ENCODE measurements around the gene NSG1.
"Not testable (repeated sequence)": the region's sequence is repeated elsewhere in the genome, so short reads cannot be mapped to it uniquely, and the experiment has no call there.

The NSG1 gene

GRCh38 chr4:4437798-4438470, 51.0 kb downstream of the NSG1 start:
- no peak for DNase-seq

GRCh38 chr4:4438891-4439290, 52.0 kb downstream of the NSG1 start:
- DNase-seq, result no peak

DNA sequence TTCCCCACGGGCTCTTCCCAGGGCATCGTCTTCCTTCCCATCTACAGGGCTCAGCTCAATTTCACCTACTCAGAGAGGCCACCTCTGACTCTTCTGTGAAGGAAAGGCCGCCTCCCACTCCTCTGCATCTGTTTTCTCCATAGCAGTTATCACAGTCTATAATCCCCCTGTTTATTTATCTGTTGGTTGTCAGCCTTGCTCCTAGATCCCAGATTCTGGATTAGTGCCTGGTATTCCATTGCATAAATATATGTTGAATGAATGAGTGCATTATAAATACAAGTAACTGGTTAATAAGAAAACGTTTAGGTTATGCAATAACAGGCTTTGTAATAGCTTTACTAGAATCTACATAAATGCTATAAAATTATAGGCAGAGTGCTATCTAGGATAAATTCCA, 52.9 kb downstream of the NSG1 start:
- no peak for DNase-seq

DNA sequence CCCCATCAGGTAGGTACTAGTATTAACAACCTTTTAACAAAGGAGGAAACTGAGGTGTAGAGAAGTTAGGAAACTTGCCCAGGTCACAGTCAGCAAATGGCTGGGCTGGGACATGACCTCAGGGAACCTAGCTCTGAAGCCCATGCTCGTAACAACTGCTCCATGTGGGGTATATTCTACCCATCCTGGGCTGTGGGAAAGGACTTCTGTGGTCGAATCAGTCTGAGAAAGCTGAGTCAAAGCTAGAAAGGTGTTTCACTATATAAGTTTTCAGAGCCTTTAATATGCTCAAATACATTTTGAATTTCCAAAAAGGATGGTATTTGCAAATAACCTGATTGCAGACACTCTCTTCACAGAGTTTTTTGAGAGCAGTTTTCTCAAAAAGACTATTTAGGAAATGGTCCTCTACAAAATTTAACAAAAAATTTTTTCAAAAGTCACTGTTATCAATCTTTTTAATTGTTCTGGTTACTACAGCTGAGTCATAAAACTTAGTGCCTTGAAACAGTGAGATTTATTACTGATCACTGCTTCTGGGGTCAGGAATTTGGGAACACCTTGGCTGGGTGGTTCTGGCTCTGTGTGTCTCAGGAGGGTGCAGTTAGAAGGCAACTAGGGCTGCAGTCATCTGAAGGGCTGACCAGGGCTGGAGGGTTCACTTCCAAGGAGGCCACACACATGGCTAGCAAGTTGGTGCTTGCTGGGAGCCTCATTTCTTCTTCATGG, 53.6 kb downstream of the NSG1 start:
- DNase-seq, result no peak

DNA sequence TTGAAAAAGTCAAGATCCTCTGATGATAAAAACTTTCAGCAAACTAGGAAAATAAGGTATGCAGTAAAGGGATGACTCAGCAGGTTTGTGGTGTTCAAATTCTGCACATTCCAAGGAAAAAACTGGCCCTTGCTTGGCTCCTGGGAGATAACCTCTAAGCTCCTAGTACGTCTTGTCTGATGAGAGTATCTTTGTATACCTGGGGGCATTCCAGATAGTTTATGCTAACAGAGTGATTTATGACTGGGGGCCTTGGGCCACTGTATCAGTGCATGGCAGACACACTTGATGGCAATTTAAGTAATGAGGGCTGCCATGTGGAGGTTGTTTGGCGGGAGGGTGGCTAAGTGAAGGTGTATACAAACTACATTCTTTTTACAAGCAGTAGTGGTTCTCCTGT, 56.9 kb downstream of the NSG1 start:
- no peak for DNase-seq

GRCh38 chr4:4446434-4446833, 59.5 kb downstream of the NSG1 start:
- DNase-seq, result no peak

- DNase-seq, result no peak
Observed at GRCh38 chr4:4455210-4455865, 68.4 kb downstream of the NSG1 start.

- no peak for DNase-seq
Observed at GRCh38 chr4:4456351-4456750, 69.4 kb downstream of the NSG1 start.

DNA sequence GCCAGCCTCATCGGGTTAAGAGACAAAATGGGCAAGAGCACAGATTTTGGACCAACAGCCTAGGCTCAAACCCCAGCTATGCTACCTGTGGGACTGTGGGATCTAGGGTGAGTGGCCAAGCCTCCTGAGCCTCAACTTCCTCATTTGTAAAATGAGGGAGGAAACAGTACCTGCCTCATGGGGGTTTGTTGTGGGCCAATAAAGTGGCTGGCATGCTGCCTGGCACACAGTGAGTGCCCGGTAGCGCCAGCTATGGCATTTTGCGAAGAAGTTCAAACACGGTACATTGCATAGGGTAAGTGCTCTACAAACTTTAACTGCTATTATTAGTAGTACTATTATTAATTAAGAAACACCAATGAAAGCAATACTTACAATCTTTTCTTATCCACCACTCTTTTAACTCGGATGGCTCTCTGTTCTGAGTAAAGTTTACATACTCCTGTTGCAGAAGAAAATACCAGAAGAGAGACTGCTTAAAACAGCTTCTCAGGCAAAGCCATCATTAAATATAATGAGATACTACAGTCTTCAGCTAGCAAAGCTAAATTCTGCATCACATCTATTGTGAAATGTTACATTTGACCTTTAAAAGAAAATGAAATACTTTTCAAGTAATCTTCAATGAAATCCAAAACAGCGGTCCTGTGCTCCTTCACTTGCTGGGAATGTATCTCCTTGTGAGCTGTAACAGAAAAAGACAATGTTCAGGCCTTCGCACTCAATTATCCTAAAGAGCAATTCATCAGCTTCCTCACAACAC, 70.1 kb downstream of the NSG1 start:
- DNase-seq, result no peak

GRCh38 chr4:4457803-4458553, 71.1 kb downstream of the NSG1 start:
- no peak for DNase-seq

DNA sequence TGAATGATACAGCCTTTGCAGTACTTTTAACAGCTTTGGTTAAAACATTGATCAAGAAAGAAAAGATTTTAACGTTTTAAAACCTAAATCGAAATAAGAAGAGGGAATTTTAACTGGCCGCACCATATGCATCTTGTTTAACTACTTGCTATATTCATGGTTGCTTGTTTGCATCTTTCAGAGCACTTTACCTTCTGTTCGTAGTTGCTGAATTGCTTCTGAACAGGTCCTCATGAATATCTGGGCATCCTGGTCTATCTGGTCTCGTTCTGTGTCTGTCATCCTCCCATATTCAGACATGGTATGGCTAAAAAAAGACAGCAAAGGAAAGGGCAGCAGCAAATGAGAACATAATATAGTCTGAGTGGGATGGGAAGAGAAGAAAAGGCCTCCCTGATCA, 72.3 kb downstream of the NSG1 start:
- DNase-seq, result no peak

DNA sequence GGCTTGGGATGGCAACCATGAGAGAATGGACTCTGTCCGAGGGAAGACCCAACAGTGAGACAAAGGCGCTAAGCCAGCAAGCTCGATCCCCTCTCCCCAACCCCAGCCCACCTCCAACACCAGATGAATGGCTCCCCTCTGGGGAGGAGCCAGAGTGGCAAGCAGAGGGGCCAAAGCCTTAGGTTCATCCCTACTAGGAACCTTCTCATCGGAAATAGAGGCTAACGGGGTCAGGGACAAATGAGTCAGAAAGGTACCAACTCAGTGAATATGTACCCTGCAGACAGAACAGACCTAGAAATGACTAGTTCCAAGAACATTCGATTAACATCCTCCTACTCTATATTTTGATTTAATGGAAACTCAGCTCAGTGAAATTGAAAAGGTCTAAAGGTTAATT, 73.9 kb downstream of the NSG1 start:
- no peak for DNase-seq

- DNase-seq, result no peak
Observed at GRCh38 chr4:4461178-4461577, 74.3 kb downstream of the NSG1 start.

DNA sequence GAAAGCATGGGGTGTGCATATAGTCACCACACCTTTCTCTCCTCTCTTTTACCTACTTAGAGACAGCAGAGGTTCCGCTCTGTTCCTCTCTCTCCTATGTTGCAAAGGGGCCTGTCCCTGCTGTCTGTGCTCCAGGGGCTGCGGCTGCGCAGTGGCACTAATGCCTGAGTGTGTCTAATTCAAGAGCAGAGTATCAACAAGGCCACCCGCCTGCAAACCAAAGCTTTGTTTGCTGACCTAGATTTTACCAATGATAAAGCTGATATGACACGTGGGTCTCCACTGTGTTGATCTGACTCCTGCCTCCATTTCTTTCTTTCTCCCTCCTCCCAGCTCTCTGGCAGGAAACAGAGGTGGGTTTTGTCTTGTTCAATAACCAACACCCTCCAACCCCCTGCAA, 74.9 kb downstream of the NSG1 start:
- peak; percentile 30 for DNase-seq

GRCh38 chr4:4462970-4463369, 76.1 kb downstream of the NSG1 start:
- no peak for DNase-seq

- not testable (repeated sequence) for DNase-seq
Observed at GRCh38 chr4:4465238-4465637, 78.3 kb downstream of the NSG1 start.

Measured in stimulated activated CD8-positive, alpha-beta memory T cell treated with anti-CD3 and anti-CD28 coated beads, Interleukin-4, amount 100 ng/mL, for 48 hours (primary cell).